Lower leg skin (tissue), 3 donors: ENCODE measurements around the gene MBD4.

ENCODE experiments used
- CTCF ChIP-seq, 3 donors: fragments of 450-650 bp; IDR thresholded peaks; one replicate each; pipeline ENCODE4 v1.5.1; 2016; ENCODE audit warnings: antibody characterized with exemption in 3 of 3, mild to moderate bottlenecking in 3 of 3, moderate library complexity in 2 of 3
- POLR2A ChIP-seq, 2 donors: fragments of 450-650 bp; IDR thresholded peaks; one replicate each; pipeline ENCODE4 v1.6.1; 2016 to 2017; ENCODE audit warnings: antibody characterized with exemption in 2 of 2, mild to moderate bottlenecking in 1 of 2, moderate library complexity in 1 of 2

- TF ChIP-seq CTCF (IDR thresholded peaks at IDR 0.05) (no peak), POLR2A (IDR thresholded peaks at IDR 0.05) (no peak)
These were observed 20.8 kb upstream of the MBD4 start for GRCh38 chr3:129460572-129460971.
